ENCODE data around the gene FAM184A.

Gene FAM184A

DNA sequence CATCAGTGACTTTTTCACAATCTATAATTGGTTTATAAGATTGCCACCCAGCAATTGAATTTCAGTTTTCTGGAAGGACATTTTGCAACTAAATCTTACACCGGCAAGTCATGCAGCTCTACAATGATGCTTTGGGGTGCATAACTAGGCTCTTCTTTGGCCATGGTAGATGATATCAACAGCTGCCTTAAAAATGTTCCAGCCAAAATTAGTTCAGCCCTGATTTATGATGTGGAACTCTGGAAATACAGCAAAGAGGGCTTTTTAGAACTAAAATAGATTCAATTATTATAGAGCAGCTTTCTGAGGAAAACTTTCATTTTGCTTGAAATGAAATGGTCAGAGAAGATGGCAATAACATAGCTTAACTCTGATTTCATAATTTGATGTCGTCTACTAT lies 125.1 kb downstream of the FAM184A start:
- no peak for DNase-seq

DNA sequence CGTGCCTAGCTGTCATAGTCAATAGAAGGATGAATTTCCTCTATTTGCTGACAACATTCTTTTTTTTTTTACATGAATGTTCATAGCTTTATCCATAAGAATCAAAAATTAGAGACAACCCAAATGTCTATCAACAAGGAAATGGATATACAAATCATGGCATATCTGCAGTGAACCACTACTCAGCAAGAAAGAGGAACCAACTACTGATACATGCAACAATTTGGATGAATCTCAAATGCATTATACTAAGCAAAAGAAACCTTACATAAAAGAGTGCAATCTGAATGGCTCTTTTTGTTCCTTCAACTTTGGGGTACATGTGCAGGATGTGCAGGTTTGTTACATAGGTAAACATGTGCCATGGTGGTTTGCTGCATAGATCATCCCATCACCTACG lies 125.8 kb downstream of the FAM184A start:
- no peak for DNase-seq

DNA sequence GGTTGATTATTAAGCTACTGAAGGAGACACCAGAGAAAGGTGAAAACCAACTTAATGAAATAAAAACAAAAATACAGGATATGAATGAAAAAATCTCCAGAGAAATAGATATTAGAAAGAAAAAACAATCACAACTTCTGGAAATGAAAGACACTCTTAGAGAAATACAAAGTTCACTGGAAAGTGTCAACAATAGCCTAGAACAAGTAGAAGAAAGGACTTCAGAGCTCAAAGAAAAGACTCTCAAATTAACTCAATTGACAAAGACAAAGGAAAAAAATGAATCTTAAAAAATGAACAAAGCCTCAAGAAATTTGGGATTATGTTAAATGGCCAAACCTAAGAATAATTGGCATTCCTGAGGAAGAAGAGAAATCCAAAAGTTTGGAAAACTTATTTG lies 133.2 kb downstream of the FAM184A start:
- DNase-seq = no peak

DNA sequence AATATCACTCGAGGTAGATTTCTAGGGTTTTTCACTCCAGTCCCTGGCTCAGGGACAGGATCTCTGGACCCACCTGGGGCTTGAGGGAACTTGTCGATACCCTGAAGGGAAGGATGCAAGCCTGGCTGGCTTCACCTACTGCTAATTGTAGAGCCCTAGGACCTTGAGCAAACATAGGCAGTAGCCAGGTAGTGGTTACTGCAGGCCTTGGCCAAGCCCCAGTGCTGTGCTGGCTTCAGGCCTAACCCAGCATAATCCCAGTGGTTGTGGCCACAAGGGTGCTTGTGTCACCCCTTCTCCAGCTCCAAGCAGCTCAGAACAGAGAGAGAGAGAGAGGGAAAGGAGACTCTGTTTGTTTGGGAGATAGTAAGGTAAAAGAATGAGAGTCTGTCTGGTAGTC lies 137.7 kb downstream of the FAM184A start:
- no peak for DNase-seq

DNA sequence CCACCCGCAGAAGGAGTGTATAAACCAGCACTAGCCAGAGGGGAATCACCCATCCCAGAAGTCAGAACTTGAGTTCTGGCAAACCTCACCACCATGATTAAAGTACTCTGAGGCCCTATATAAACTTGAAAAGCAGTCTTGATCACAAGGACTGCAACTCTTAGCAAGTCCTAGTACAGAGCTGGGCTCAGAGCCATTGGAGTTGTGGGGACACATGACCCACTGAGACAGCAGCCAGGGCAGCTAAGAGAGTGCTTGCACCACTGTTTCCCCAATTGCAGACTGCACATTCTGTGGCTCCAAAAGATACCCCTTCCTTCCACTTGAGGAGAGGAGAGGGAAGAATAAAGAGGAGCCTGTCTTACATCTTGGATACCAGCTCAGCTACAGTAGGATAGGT lies 138.8 kb downstream of the FAM184A start:
- DNase-seq = no peak

DNA sequence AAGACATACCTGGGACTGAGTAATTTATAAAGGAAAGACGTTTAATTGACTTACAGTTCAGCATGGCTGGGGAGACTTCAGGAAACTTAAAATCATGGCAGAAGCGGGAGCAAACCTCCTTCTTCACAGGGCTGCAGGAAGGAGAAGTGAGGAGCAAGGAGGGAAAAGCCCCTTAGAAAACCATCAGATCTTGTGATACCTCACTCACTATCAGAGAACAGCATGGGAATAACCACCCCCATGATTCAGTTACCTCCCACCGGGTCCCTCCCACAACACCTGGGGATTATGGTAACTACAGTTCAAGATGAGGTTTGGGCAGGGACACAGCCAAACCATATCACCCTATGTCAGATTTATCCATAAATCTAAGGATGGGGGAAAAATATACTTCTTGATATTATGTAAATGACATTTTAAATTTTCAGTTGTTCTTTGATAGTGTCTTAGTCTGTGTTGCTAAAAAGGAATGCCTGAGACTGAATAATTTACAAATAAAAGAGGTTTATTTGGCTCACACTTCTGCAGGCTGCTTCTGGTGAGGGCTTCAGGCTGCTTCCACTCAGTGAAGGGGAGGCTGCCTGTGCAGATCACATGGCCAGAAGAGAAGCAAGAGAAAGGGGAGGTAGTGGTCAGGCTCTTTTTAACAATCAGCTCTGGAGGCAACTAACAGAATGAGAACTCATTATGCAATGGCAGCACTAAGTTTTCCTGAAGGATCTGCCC lies 142.3 kb downstream of the FAM184A start:
- DNase-seq = no peak

DNA sequence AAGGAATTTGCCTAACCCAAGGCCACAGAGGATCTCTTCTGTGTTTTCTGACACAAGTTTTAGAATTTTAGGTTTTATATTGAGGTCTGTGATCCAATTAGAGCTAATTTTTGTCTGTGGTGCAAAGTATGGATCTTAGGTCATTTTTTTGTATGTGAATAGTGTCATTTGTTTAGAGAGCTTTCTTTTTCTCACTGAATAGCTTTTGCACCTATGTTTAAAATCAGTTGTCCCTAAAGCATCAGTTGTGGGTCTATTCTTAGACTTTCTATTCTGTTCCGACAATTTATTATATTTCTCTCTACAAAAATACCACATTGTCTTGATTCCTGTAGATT lies 143.2 kb downstream of the FAM184A start:
- DNase-seq = no peak

DNA sequence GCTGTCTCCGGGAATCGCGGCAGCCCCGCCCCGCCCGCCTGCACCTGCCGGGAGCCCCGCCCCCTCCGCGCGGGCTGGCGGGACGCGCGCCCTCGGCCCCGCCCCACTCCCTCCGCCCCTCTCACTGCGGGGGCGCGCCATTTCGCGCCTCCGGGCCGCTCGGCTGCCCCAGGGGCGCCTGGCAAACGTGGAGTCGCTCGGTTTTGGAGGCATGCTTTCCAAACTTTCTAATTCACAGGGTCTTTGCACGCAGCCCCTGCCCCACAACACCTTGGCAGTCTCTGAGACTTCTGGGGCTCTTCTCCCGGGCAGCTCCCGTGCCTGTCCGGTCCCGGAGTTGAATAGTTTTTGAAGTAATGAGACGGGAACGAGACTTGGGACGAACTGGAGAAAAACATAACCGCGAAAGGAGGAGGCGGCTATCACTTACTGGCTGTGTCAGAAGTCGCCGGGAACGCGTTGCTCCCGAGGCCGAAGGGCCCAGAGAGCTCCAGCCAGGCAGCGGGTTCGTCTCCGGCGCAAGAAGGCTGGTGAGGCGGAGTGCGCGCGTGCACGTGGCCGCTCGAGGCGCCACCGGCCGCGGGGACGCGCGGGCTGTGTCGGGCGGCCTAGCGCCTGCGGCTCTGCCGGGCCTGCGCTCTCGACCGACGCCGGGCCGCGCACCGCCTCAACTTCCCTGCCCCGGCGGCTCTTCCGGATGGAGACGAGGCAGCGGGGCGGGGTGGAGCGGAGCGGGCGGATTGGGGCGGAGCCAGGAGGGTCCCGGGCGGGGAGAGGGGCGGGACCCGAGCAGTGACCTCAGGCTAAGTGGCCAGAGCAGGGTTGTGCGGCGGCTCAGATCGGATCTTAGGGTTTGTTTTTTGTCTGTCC lies 143.8 kb downstream of the FAM184A start, which contains the start of gene MCM9:
TSS of gene MCM9 (minus strand) at position 699 of the 870 bp plus-strand sequence. CDS start 3,436 bp downstream, outside the sequence.
- peak; percentile 90 for DNase-seq

DNA sequence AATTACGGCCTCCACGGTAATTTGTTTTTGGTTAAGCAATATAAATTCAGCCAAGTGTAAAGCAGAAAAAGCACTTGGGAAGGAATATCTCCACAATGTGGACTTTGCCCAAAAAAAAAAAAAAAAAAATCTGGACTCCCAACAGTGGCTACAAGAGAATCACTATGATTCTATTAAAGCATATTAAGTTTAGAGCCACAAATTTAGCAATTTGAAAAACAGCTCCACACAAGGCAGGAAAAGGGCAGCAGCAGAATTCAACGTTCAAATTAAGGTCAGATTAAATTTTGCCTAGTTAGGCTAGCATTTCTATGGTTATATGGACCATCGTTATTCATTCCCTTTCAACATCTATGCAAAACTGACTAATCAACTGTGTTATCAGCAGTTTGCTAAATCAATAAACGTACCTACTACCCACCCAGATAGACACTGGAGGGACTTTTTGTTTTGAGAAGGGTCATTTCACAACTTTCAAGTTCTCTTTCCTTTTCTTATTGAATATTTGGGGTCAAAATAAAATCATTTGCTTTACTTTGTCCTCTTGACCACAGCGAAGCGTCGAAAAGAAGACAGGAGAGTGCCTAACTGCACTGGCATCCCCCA lies 144.5 kb downstream of the FAM184A start:
- DNase-seq = no peak

DNA sequence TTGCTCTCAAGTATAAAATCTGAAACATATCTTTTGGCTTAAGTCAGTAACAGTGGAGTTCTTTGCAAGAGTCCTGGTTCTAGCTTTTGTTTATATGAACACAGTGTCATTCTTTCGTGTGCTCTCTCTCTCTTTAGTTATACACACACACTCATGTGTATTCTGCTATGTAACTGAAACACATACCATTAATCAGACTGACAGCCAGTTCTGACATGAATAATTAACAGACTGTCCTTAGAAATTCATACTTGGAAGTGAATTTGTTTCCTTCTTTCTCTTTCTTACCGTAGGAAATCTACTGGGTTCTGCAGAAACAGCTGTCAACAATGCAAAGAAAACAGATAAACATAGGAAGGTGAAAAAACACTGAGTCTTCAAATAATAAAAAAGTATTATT lies 146.0 kb downstream of the FAM184A start:
- DNase-seq = no peak

DNA sequence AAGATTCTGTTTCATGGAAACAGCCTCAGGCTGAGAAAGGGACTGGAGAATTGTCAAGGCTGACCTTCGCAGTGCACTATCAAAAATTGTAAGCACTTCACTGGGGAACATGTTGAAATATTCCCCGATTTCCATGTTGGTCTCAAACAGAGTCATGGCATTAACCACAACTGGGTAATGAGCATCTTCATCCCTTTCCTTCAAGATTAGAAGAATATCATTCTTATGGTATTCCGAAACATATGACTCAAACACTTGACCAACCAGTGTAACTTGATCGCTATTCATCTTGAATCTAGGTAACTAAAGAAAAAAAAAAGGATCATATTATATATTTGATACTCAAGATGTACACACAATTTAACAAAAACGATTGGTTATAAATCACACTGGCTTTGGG lies 147.0 kb downstream of the FAM184A start:
- no peak for DNase-seq

DNA sequence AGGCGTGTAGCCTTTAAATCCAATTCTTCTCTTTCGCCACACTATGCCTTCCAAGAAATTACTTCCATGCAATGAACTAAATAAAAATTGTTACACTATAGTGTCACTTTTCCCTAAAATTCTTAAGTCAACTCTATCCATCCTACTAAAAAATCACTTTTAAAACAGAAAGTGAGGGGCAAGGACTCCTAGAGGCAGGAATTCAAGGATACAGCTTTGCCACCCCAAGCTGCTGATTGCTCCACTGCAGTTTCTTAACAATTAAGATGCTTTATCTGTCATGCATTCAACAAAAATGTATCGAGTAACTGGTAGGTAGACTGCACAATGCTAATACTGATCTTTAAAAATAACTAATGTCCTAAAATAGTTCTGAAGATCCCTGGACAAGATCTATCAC lies 147.8 kb downstream of the FAM184A start:
- no peak for DNase-seq

DNA sequence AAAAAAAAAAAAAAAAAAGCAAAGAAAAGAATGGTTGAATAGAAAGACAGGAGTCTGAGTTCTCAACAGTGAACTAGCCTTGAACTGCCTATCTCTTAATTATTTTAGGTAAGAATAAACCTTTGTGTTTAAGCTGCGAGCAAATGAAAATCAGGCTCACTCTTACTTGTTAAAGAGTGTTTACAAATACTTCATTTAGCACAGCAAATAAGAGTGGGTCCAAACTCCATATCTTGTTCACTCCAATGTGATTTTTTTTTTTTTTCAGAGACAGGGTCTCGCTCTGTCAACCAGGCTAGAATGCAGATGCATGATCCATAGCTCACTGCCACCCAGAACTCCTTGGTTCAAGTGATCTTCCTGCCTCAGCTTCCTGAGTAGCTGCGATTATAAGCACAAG lies 155.4 kb downstream of the FAM184A start:
- DNase-seq = no peak

DNA sequence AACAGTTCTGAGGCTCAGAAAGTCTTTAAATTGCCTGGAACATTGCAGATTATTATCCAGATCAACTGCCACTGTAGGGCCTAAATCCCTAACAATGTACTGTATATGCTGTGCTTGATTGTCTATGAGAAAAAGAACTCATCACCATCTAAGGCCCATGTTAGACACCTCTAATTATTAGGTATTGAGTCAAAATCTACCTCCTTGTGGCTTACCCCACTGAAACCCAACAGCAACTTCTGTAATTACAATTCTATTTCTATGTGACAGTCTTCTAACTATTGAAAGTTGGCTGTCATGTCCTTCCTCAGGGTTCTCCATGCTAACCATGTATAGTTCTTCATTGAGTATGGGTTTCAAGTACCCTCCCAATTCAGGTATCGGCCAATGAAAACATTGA lies 157.4 kb downstream of the FAM184A start:
- no peak for DNase-seq

DNA sequence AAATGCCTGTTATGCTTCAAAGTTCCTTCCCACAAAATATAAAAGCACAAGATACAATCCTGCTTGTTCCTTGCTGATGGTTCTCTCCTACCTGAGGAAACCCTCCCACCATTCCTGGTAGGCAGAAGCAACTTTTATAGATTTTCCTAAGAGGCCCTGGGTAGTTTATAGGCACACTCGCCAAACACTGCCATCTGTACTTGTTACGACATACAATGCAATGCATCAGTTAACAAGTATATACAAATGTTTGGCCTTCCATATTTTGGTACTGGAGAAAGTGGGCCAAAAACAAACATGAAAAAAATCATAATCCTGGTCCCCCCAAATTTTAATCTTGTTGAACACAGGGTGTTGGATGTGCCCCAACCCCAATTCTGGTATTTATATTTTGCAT lies 160.1 kb downstream of the FAM184A start:
- no peak for DNase-seq

DNA sequence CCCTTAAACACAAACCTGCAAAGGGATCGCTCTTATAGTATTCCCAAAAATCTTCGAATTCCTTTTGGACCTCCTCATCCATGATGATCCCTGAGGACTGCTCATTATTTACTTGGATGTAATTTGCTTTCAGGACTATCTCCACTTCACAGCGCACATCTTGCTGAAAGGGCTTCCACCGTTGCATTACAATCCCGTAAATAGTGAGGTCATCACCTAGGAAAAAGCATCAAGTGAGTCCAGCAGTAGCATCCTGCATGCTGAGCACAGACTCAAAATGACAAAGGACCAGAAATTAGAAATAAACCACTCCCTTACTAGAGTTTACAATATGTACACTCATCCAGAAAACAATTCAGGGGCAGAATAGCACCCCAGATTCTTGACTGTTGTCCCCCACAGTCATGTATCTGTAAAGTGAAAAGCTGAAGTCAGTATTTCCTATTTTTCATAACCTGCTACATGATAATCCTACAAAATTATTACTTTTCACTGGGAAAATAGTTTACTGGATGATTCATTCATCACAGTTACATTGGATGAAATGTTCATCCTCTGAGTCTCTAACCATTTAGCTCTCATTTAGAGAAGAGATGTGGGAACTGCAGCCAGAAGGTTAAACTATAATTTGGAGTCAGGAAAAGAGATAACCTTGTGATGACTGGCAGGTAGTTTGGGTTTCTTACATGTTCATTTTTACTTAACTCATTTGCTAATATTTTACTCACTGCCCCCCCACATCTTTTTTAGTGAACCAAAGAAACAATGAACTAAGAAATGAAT lies 160.7 kb downstream of the FAM184A start:
- no peak for DNase-seq

DNA sequence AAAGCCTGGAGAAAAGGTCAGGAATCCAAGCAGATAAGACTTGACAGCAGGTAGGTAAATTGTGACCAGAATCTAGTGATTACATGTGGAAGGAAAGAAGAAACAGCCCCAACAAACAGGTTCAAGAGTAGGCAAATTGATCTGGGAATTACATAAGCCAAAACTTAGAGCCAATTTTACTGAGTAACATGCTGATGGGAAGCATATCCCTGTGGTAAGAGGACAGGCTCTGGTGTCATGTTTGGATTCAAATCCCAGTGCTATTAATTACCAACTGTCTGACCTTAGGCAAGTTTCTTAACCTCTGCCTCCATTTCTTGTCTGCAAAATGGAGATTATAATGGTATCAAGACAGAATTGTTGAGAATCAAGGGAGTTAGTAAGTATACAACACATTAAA lies 163.9 kb downstream of the FAM184A start:
- no peak for DNase-seq

DNA sequence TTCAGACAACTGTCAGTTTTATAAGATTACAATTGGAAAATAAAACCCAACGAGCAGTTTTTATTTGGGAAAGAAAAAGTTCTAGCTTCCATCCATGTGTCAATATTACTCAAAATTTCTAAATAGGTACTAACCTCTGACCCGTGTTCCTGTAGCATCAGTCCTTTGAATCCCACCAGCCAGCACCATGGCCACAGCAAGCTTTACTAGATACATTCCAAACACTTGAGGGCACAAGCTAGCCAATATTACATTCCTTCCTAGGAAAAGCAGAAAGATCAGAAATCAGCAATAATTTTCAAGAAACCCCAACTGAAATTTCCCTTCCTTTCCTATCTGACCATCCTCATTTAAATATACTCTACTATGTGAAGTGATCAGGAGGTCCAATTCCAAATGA lies 165.3 kb downstream of the FAM184A start:
- DNase-seq = no peak

DNA sequence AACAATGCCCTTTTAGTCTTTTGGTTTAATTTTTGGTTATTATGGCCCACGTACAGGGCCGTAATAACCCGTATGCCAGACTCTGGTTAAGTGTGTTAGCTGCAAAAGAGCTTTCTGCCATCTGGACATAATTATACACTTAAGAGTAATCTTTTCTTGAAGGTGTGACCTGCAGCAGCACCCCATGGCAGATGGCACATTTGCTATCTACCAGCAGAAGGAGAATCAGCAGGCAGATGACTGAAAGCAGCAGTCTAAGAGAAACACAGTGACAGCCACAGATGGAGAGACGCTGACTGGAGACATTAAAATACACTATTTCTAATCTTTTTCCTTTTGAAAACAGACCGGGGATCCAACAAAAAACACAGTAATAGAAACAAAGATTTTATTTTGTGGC lies 165.8 kb downstream of the FAM184A start:
- DNase-seq = no peak
